Subcutaneous abdominal adipose tissue (tissue), 5 donors: Measurements from ENCODE around the gene MLANA.
A peak's percentile ranks its signal among the peaks of the same experiment; 100 is the strongest.

Source experiments
- H3K27ac ChIP-seq: one replicate; pipeline ENCODE4 v1.7.0; 2013; ENCODE audit warnings: low read depth, mild to moderate bottlenecking, inconsistent platforms, low read length, moderate library complexity
- H3K27me3 ChIP-seq, 5 donors: one replicate each; pipeline ENCODE4 v1.7.0; 2013; ENCODE audit warnings: low read length in 5 of 5, inconsistent platforms in 1 of 5; ENCODE audit not compliant: control insufficient read depth in 5 of 5, insufficient read depth in 4 of 5
- H3K36me3 ChIP-seq, 5 donors: one replicate each; pipeline ENCODE4 v1.7.0; 2013; ENCODE audit warnings: low read length in 5 of 5; ENCODE audit not compliant: control insufficient read depth in 5 of 5, insufficient read depth in 5 of 5
- H3K4me1 ChIP-seq, 5 donors: one replicate each; pipeline ENCODE4 v1.7.0; 2013; ENCODE audit warnings: low read length in 5 of 5, mild to moderate bottlenecking in 3 of 5, moderate library complexity in 1 of 5; ENCODE audit not compliant: control insufficient read depth in 5 of 5, insufficient read depth in 5 of 5
- H3K4me3 ChIP-seq, 5 donors: one replicate each; pipeline ENCODE4 v1.7.0; 2013; ENCODE audit warnings: low read length in 5 of 5, low read depth in 1 of 5
- H3K9ac ChIP-seq, 5 donors: one replicate each; pipeline ENCODE4 v1.7.0; 2013; ENCODE audit warnings: low read length in 5 of 5, mild to moderate bottlenecking in 4 of 5, moderate library complexity in 3 of 5
- H3K9me3 ChIP-seq, 5 donors: one replicate each; pipeline ENCODE4 v1.7.0; 2013; ENCODE audit warnings: low read length in 5 of 5; ENCODE audit not compliant: control insufficient read depth in 5 of 5
- donor health status: healthy.
- donor health status: healthy.
- donor health status: healthy.
- donor health status: healthy.
- donor health status: healthy.

The MLANA gene

GRCh38 chr9:5949103-5949699 lies 58.5 kb downstream of the MLANA start:
- Histone ChIP-seq H3K4me3 (peak overlapping the region in 3 of 5 donors; percentile 31 to 49 (median 39)), H3K27me3 (no peaks in the 10 kb centered on the region), H3K4me1 (peaks cover 0 to 9% (median 8%) of the 10 kb centered on the region in 5 donors), H3K27ac (no peak overlapping the region), H3K36me3 (no peaks in the 10 kb centered on the region), H3K9ac (peak overlapping the region in 2 of 5 donors; percentile 6 to 41), H3K9me3 (no peaks in the 10 kb centered on the region)

GRCh38 chr9:5950261-5950660 lies 59.6 kb downstream of the MLANA start:
- Histone ChIP-seq H3K4me3 (no peak overlapping the region), H3K27me3 (no peaks in the 10 kb centered on the region), H3K9me3 (no peaks in the 10 kb centered on the region)

GRCh38 chr9:5951686-5952211 lies 61.1 kb downstream of the MLANA start:
- H3K4me3 ChIP-seq = no peak overlapping the region
- no peaks in the 10 kb centered on the region for H3K27me3 ChIP-seq
- no peaks in the 10 kb centered on the region for H3K9me3 ChIP-seq
- H3K9ac ChIP-seq = no peak overlapping the region
- H3K36me3 ChIP-seq = no peaks in the 10 kb centered on the region
- peaks cover 0 to 9% (median 8%) of the 10 kb centered on the region in 5 donors for H3K4me1 ChIP-seq
- no peak overlapping the region for H3K27ac ChIP-seq

More at GRCh38 chr9:5950261-5950660, 59.6 kb downstream of the MLANA start:
- H3K4me1 ChIP-seq = peaks cover 0 to 9% (median 8%) of the 10 kb centered on the region in 5 donors
- no peak overlapping the region for H3K27ac ChIP-seq
- H3K36me3 ChIP-seq = no peaks in the 10 kb centered on the region
- H3K9ac ChIP-seq = no peak overlapping the region

DNA sequence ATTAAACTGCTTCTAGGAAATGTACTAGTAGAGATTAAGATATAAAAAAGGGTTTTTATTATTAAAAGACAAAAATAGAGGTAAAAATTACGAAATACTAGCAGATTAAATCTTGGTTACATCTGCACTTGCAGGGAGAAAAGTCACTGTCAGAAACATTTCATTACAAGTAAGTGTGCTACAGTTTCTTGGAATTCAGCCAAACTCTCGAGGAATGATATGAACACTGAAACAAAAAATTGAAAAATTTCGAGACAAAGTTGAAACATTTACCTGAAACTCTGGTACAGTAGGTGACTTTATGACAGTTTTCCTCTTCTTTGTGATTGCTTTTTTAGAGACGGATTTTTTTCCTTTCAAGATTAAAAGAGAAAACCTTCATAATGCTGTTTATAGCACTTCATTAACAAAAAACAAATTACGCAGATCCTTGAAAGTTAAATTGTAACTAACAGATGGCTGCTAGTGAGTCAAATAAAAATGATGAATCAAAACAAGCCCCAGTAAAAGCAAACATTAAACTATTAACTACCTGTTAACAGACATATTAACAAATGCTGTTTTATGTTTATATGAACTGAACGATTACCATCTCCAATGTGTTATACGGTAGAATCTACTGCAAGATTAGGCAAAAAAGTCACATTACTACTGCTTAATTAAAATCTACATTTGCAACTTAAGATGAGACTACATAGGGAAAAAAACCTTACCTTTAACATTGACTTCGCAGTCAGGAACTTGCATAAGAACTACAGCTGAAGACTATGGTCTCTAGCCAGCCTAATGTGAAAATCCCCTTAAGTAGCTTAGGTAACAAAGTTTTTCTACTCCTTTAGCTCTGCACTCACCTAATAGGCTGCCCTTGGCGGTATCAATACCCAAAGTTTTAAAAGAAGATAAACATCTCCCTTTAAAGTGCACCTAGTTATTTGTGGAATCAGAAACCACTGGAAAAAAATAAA lies 63.3 kb downstream of the MLANA start:
- Histone ChIP-seq H3K4me1 (peaks cover 0 to 5% (median 4%) of the 10 kb centered on the region in 5 donors), H3K4me3 (no peak overlapping the region), H3K27me3 (no peaks in the 10 kb centered on the region), H3K9ac (no peak overlapping the region), H3K36me3 (peaks cover 0 to 3% (median 0%) of the 10 kb centered on the region in 5 donors), H3K9me3 (no peaks in the 10 kb centered on the region), H3K27ac (no peak overlapping the region)

- H3K27me3 ChIP-seq = no peaks in the 10 kb centered on the region
- peaks cover 0 to 3% (median 0%) of the 10 kb centered on the region in 5 donors for H3K36me3 ChIP-seq
- H3K9ac ChIP-seq = no peak overlapping the region
- H3K4me1 ChIP-seq = no peaks in the 10 kb centered on the region
- no peak overlapping the region for H3K4me3 ChIP-seq
- H3K9me3 ChIP-seq = no peaks in the 10 kb centered on the region
- no peak overlapping the region for H3K27ac ChIP-seq
These were observed 66.5 kb downstream of the MLANA start for GRCh38 chr9:5957166-5957565.

DNA sequence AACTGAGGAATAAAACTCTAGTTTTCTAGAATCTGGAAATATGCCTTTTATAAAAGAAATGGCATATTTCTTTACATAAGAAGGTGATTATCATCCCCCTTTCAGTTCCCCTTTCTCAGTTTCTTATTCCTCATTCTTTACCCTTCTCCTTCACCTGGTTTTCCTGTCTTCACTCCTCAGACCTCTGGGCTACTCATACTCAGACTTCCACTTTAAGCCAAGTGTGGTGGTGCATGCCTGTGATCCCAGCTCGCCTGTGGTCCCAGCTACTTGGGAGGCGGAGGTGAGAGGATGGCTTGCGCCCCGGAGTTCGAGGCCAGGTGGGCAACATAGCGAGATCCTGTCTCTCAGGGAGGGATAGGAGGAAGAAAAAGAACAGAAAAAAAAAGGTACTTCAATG lies 67.6 kb downstream of the MLANA start:
- Histone ChIP-seq H3K4me3 (no peak overlapping the region), H3K36me3 (peaks cover 0 to 3% (median 0%) of the 10 kb centered on the region in 5 donors), H3K4me1 (no peaks in the 10 kb centered on the region), H3K9ac (no peak overlapping the region), H3K27me3 (no peaks in the 10 kb centered on the region), H3K9me3 (no peaks in the 10 kb centered on the region), H3K27ac (no peak overlapping the region)
